ENCODE results near the gene EDNRA.

Gene EDNRA

GRCh38 chr4:147546349-147546748 lies 65.5 kb downstream of the EDNRA start:
- H3F3A ChIP-seq (ENCODE audit: control insufficient read depth, insufficient read depth): no peaks in the 10 kb centered on the region
- no peaks in the 10 kb centered on the region for H3K9me2 ChIP-seq (replicated peaks; ENCODE audit: control insufficient read depth, low read length)
- no peaks in the 10 kb centered on the region for H3K36me3 ChIP-seq (ENCODE audit: control insufficient read depth, low read length)
- 0 out of 2 replicates have a peak, but pooled peaks cover 3% of the 10 kb centered on the region for H3K27me3 ChIP-seq (ENCODE audit: control insufficient read depth, low read length)
- no peak for TF ChIP-seq CTCF (IDR thresholded peaks at IDR 0.05; ENCODE audit: low read depth, low read length, poor library complexity, severe bottlenecking)
- TF ChIP-seq EZH2phosphoT487 (IDR thresholded peaks at IDR 0.05; ENCODE audit: borderline replicate concordance, low read length): no peak
- no peak overlapping the region for H3K4me2 ChIP-seq (ENCODE audit: low read length)
- no peaks in the 10 kb centered on the region for H3K9me3 ChIP-seq (ENCODE audit: control insufficient read depth, insufficient read depth, low read length)
- no peak overlapping the region for H3K27ac ChIP-seq (ENCODE audit: low read depth, low read length)
- no peaks in the 10 kb centered on the region for H3K4me1 ChIP-seq (ENCODE audit: control insufficient read depth, low read length)
- no peak overlapping the region for H3K4me3 ChIP-seq (ENCODE audit: low read length)
- H3K79me2 ChIP-seq (ENCODE audit: control insufficient read depth, low read length): no peaks in the 10 kb centered on the region
- no peaks in the 10 kb centered on the region for H4K20me1 ChIP-seq (ENCODE audit: control insufficient read depth, insufficient read depth, low read depth, low read length)

GRCh38 chr4:147547314-147548056 lies 66.6 kb downstream of the EDNRA start:
- no peaks in the 10 kb centered on the region for H3K79me2 ChIP-seq (ENCODE audit: control insufficient read depth, low read length)
- H3K27me3 ChIP-seq (ENCODE audit: control insufficient read depth, low read length): 0 out of 2 replicates have a peak, but pooled peaks cover 3% of the 10 kb centered on the region
- no peak overlapping the region for H3K4me2 ChIP-seq (ENCODE audit: low read length)
- no peaks in the 10 kb centered on the region for H3K9me3 ChIP-seq (ENCODE audit: control insufficient read depth, insufficient read depth, low read length)
- no peak overlapping the region for H3K27ac ChIP-seq (ENCODE audit: low read depth, low read length)
- H3K4me1 ChIP-seq (ENCODE audit: control insufficient read depth, low read length): no peaks in the 10 kb centered on the region
- no peaks in the 10 kb centered on the region for H3F3A ChIP-seq (ENCODE audit: control insufficient read depth, insufficient read depth)
- no peaks in the 10 kb centered on the region for H3K9me2 ChIP-seq (replicated peaks; ENCODE audit: control insufficient read depth, low read length)
- TF ChIP-seq EZH2phosphoT487 (IDR thresholded peaks at IDR 0.05; ENCODE audit: borderline replicate concordance, low read length): no peak
- TF ChIP-seq CTCF (IDR thresholded peaks at IDR 0.05; ENCODE audit: low read depth, low read length, poor library complexity, severe bottlenecking): no peak
- H3K36me3 ChIP-seq (ENCODE audit: control insufficient read depth, low read length): no peaks in the 10 kb centered on the region
- H3K4me3 ChIP-seq (ENCODE audit: low read length): no peak overlapping the region
- H4K20me1 ChIP-seq (ENCODE audit: control insufficient read depth, insufficient read depth, low read depth, low read length): no peaks in the 10 kb centered on the region

GRCh38 chr4:147548256-147548655 lies 67.4 kb downstream of the EDNRA start:
- TF ChIP-seq CTCF (IDR thresholded peaks at IDR 0.05; ENCODE audit: low read depth, low read length, poor library complexity, severe bottlenecking) (no peak), EZH2phosphoT487 (IDR thresholded peaks at IDR 0.05; ENCODE audit: borderline replicate concordance, low read length) (no peak)
- H3K9me3 ChIP-seq (ENCODE audit: control insufficient read depth, insufficient read depth, low read length): no peaks in the 10 kb centered on the region
- H3K27ac ChIP-seq (ENCODE audit: low read depth, low read length): no peak overlapping the region
- no peaks in the 10 kb centered on the region for H3K9me2 ChIP-seq (replicated peaks; ENCODE audit: control insufficient read depth, low read length)
- no peaks in the 10 kb centered on the region for H3K79me2 ChIP-seq (ENCODE audit: control insufficient read depth, low read length)
- no peaks in the 10 kb centered on the region for H4K20me1 ChIP-seq (ENCODE audit: control insufficient read depth, insufficient read depth, low read depth, low read length)
- no peak overlapping the region for H3K4me3 ChIP-seq (ENCODE audit: low read length)
- H3K4me1 ChIP-seq (ENCODE audit: control insufficient read depth, low read length): no peaks in the 10 kb centered on the region
- H3K27me3 ChIP-seq (ENCODE audit: control insufficient read depth, low read length): 0 out of 2 replicates have a peak, but pooled peaks cover 3% of the 10 kb centered on the region
- H3K36me3 ChIP-seq (ENCODE audit: control insufficient read depth, low read length): no peaks in the 10 kb centered on the region
- H3K4me2 ChIP-seq (ENCODE audit: low read length): no peak overlapping the region
- no peaks in the 10 kb centered on the region for H3F3A ChIP-seq (ENCODE audit: control insufficient read depth, insufficient read depth)
